ENCODE data around the gene ZBTB3. TPM values are rescaled to one million over a fixed set of nuclear protein-coding genes. Genes with fewer than 3 reads are reported as not detected.

ZBTB3 gene
- total and polyA plus RNA-seq, 2 of the 13 experiments (the other 11 are each of a cell fraction or from before 2014, with no cell fraction given), result 3.4 to 5.2 TPM

DNA sequence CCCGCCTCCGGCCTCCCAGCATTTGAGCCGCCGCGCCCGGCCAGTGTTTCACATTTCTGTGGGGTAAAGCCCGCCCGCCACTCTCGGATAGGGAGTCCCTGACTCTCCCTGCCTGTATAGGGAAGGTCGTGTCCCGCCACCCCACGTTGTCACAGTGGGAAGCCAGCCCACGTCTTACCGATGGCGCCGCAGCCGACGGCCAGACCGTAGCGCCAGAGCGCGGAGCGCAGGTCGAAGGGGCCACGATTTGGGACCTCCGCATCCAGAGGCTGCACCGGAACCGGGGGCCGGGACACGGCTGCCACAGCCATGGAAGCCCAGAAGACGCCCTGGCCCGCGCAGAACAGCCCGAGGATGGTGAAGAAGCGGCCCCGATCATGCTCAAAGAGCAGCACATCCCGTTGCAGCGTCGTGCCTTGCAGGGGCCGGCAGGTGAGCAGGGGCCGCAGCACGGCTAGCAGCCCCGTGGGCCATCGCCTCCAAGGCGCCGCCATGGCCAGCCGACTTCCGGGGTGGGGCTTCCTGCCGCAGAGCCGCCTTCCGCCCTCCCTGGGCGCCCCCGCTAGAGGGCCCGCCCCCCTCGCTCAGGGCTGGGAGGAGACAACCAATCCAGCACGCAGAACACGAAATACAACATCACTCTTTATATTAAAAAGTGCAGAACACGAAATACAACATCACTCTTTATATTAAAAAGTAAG is 37.7 kb upstream of the ZBTB3 start, which contains the start of gene TMEM223 (continued):
- TF ChIP-seq ZMYM3 (CRISPR knock-in tag; IDR thresholded peaks at IDR 0.05) (no peak; the same call in 1 of the 2 replicates), MTF1 (CRISPR knock-in tag; IDR thresholded peaks at IDR 0.05) (no peak), ZNF775 (CRISPR knock-in tag; IDR thresholded peaks at IDR 0.05; ENCODE audit: borderline replicate concordance) (no peak), HCFC1 (IDR thresholded peaks at IDR 0.05; ENCODE audit: low read depth, low read length) (no peak), ZNF878 (CRISPR knock-in tag; IDR thresholded peaks at IDR 0.05) (no peak), ATF1 (CRISPR knock-in tag; IDR thresholded peaks at IDR 0.05) (no peak), CAMTA2 (CRISPR knock-in tag; IDR thresholded peaks at IDR 0.05; ENCODE audit: borderline replicate concordance) (no peak), HDAC6 (IDR thresholded peaks at IDR 0.05; ENCODE audit: low read depth, low read length) (no peak), ZBTB38 (CRISPR knock-in tag; IDR thresholded peaks at IDR 0.05) (peak; percentile 52; the same call in 1 of the 2 replicates), SOX13 (IDR thresholded peaks at IDR 0.05) (no peak), SOX13 (CRISPR knock-in tag; conservative IDR thresholded peaks at IDR 0.05 in 1 of 2, IDR thresholded peaks at IDR 0.05 in 1 of 2) (peak in 1 of 2 experiments; percentile 37; a peak in 1 of 4 replicates), RXRA (CRISPR knock-in tag; IDR thresholded peaks at IDR 0.05) (peak; percentile 56; the same call in 1 of the 2 replicates), KDM1A (CRISPR knock-in tag; IDR thresholded peaks at IDR 0.05) (no peak), KLF12 (CRISPR knock-in tag; IDR thresholded peaks at IDR 0.05; ENCODE audit: borderline replicate concordance) (no peak), ZNF792 (CRISPR knock-in tag; IDR thresholded peaks at IDR 0.05) (peak; percentile 79), MAFG (CRISPR knock-in tag; IDR thresholded peaks at IDR 0.05) (no peak), POLR2A (IDR thresholded peaks at IDR 0.05; ENCODE audit: insufficient read depth in 1 of 2, low read depth in 2 of 2, low read length in 2 of 2) (peak; percentile 85 to 96), SETDB1 (CRISPR knock-in tag; IDR thresholded peaks at IDR 0.05; ENCODE audit: borderline replicate concordance) (no peak), CENPT (CRISPR knock-in tag; IDR thresholded peaks at IDR 0.05; ENCODE audit: low read depth) (0 out of 2 replicates have a peak, but pooled peaks have one; percentile 54), ZNF546 (CRISPR knock-in tag; conservative IDR thresholded peaks at IDR 0.05) (peak; percentile 94), RFXAP (CRISPR knock-in tag; IDR thresholded peaks at IDR 0.05; ENCODE audit: borderline replicate concordance) (no peak), ZNF850 (CRISPR knock-in tag; conservative IDR thresholded peaks at IDR 0.05) (0 out of 2 replicates have a peak, but pooled peaks have one; percentile 40)
- TF ChIP-seq, protein P1, sequence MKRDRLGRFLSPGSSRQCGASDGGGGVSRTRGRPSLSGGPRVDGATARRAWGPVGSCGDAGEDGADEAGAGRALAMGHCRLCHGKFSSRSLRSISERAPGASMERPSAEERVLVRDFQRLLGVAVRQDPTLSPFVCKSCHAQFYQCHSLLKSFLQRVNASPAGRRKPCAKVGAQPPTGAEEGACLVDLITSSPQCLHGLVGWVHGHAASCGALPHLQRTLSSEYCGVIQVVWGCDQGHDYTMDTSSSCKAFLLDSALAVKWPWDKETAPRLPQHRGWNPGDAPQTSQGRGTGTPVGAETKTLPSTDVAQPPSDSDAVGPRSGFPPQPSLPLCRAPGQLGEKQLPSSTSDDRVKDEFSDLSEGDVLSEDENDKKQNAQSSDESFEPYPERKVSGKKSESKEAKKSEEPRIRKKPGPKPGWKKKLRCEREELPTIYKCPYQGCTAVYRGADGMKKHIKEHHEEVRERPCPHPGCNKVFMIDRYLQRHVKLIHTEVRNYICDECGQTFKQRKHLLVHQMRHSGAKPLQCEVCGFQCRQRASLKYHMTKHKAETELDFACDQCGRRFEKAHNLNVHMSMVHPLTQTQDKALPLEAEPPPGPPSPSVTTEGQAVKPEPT (CRISPR knock-in tag; IDR thresholded peaks at IDR 0.05; ENCODE audit: low read depth), result 0 out of 2 replicates have a peak, but pooled peaks have one; percentile 47
- TF ChIP-seq, protein P2, sequence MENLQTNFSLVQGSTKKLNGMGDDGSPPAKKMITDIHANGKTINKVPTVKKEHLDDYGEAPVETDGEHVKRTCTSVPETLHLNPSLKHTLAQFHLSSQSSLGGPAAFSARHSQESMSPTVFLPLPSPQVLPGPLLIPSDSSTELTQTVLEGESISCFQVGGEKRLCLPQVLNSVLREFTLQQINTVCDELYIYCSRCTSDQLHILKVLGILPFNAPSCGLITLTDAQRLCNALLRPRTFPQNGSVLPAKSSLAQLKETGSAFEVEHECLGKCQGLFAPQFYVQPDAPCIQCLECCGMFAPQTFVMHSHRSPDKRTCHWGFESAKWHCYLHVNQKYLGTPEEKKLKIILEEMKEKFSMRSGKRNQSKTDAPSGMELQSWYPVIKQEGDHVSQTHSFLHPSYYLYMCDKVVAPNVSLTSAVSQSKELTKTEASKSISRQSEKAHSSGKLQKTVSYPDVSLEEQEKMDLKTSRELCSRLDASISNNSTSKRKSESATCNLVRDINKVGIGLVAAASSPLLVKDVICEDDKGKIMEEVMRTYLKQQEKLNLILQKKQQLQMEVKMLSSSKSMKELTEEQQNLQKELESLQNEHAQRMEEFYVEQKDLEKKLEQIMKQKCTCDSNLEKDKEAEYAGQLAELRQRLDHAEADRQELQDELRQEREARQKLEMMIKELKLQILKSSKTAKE (CRISPR knock-in tag; IDR thresholded peaks at IDR 0.05; ENCODE audit: borderline replicate concordance), result 0 out of 2 replicates have a peak, but pooled peaks have one; percentile 29
- TF ChIP-seq, protein P3, sequence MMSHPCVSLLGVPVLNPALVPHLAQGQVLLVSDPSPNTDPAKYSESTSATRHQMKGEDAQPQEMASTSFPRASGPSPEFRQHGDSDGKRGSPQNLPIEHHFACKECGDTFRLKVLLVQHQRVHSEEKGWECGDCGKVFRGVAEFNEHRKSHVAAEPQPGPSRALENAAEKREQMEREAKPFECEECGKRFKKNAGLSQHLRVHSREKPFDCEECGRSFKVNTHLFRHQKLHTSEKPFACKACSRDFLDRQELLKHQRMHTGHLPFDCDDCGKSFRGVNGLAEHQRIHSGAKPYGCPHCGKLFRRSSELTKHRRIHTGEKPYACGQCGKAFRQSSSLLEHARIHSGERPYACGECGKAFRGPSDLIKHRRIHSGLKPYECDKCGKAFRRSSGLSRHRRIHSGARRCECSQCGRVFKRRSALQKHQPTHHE (CRISPR knock-in tag; IDR thresholded peaks at IDR 0.05; ENCODE audit: borderline replicate concordance), result no peak
- TF ChIP-seq, protein P4, sequence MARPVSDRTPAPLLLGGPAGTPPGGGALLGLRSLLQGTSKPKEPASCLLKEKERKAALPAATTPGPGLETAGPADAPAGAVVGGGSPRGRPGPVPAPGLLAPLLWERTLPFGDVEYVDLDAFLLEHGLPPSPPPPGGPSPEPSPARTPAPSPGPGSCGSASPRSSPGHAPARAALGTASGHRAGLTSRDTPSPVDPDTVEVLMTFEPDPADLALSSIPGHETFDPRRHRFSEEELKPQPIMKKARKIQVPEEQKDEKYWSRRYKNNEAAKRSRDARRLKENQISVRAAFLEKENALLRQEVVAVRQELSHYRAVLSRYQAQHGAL (CRISPR knock-in tag; IDR thresholded peaks at IDR 0.05; ENCODE audit: not compliant biosample characterization), result no peak
